ENCODE measurements around the gene PCDHA5.
"Not testable (repeated sequence)": the region's sequence is repeated elsewhere in the genome, so short reads cannot be mapped to it uniquely, and the experiment has no call there.

Gene PCDHA5

DNA sequence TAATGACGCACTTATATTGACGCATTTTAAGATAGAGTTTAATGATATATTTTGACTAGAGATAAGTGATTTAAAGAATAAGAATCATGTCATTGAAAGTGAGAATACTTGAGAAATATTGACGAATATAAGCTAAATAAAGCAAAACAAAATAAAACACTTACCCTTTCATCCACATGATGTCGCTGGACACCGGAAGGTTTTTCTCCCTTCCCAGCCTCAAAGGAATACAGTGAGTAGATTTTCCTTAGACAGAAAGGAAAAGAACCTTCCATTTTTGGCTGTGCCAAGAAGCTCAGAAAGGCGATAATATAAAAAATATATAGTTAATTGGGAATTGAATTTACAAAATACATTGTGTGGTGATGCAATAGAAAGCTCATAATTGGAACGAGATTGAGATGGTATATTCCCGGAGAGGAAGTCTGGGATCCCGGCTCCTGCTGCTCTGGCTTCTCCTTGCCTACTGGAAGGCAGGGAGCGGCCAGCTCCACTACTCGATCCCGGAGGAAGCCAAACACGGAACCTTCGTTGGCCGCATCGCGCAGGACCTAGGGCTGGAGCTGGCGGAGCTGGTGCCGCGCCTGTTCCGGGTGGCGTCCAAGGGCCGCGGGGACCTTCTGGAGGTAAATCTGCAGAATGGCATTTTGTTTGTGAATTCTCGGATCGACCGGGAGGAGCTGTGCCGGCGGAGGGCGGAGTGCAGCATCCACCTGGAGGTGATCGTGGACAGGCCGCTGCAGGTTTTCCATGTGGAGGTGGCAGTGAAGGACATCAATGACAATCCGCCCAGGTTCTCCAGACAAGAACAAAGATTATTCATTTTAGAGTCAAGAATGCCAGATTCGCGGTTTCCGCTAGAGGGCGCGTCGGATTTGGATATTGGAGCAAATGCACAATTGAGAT, at the start of gene PCDHA5:
PCDHA5 (plus strand) TSS at position 239 of the 906 bp plus-strand sequence.
- DNase-seq, result no peak

DNA sequence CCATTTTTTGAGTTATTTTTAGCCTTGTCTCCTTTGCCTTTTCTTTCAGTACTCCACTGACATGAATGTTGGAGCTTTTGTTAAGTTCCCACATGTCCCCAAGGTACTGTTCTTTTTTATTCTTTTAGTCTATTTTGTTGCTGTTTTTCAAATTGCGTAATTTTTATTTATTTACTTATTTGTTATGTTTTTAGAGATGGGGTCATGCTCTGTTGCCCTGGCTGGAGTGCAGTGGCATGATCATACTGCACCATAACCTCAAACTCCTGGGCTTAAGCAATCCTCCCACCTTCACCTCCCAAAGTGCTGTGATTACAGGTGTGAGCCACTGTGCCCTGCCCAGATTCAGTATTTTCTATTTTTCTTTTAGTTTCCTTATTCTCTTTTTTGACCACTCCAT, 40.9 kb upstream of the PCDHA5 start:
- DNase-seq, result no peak

DNA sequence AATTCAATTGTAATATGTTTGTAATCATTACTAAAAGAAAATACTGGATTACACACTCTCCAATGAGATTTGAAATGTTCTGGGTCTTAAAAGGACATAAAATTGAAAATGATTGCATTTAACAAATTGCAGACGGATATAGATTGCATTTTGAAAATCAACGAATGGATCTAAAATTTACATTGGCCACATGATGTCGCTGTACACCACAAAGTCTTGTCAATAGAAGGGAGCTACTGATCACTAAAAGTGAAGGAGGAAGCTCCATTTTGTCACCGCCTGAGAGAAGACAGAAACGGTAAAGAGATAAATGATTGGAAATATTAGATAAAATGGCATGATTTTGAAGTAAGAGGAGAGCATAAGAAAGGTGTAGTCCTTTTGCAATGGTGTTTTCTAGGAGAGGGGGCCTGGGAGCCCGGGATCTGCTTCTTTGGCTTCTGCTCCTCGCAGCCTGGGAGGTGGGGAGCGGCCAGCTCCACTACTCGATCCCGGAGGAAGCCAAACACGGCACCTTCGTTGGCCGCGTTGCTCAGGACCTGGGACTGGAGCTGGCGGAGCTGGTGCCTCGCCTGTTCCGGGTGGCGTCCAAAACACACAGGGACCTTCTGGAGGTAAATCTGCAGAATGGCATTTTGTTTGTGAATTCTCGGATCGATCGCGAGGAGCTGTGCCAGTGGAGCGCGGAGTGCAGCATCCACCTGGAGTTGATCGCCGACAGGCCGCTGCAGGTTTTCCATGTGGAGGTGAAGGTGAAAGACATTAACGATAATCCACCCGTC, 35.3 kb upstream of the PCDHA5 start, which contains the start of gene PCDHA1:
PCDHA1 (plus strand) TSS at position 236 of the 782 bp plus-strand sequence.
- no peak for DNase-seq

DNA sequence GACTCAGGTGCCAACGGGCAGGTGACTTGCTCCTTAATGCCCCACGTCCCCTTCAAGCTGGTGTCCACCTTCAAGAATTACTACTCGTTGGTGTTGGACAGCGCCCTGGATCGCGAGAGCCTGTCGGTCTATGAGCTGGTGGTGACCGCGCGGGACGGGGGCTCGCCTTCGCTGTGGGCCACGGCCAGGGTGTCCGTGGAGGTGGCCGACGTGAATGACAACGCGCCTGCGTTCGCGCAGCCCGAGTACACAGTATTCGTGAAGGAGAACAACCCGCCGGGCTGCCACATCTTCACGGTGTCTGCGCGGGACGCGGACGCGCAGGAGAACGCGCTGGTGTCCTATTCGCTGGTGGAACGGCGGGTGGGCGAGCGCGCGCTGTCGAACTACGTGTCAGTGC, 34.0 kb upstream of the PCDHA5 start:
- not testable (repeated sequence) for DNase-seq

DNA sequence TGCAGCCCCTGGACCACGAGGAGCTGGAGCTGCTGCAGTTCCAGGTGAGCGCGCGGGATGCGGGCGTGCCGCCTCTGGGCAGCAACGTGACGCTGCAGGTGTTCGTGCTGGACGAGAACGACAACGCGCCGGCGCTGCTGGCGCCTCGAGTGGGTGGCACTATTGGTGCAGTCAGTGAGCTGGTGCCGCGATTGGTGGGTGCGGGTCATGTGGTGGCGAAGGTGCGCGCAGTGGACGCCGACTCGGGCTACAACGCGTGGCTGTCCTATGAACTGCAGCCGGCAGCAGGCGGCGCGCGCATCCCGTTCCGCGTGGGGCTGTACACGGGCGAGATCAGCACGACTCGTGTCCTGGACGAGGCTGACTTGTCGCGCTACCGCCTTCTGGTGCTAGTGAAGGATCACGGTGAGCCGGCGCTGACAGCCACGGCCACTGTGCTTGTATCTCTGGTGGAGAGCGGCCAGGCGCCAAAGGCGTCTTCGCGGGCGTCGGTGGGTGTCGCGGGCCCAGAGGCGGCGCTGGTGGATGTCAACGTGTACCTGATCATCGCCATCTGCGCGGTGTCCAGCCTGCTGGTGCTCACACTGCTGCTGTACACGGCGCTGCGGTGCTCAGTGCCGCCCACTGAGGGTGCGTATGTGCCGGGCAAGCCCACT, 33.4 kb upstream of the PCDHA5 start:
- DNase-seq, result not testable (repeated sequence)

DNA sequence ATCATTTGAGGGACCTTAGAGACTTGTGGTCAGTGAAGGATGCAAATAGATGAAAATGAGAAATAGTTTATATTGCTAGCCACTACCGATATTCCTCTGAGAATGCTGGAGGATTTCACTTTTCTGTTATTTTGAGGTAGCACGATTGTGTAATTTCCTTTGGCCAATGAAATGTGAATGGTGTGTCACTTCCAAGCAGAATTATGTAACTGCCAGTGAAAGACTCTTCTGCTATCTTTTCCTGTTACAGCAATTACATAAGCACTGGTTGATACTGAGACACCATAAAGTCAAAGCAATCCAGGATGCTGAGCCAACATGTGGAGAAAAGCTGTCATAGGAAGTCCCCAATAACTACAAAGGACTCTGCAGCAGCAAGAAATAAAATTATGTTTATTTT, 30.3 kb upstream of the PCDHA5 start:
- no peak for DNase-seq

DNA sequence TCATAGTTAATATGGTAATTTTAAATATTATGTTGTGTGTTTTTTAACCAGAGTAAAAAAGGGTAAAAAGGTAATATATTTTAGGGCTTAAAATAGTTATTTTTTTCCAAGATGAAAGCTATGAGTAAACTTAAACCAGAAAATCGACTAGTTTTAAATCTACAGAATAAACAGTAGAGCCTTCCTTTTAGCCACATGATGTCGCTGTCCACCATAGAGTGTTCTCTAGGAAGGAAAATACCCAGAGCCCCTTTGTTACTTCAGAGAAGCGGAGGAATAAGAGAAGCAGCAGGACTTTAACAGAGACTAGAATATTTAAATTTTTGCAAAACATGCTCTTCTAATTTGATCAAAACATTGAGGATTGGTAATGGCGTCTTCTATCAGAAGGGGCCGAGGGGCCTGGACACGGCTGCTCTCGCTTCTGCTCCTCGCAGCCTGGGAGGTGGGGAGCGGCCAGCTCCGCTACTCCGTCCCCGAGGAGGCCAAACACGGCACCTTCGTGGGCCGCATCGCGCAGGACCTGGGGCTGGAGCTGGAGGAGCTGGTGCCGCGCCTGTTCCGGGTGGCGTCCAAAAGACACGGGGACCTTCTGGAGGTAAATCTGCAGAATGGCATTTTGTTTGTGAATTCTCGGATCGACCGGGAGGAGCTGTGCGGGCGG, 26.7 kb upstream of the PCDHA5 start, which contains the start of gene PCDHA2:
PCDHA2 (plus strand) TSS at position 258 of the 664 bp plus-strand sequence.
- no peak for DNase-seq

DNA sequence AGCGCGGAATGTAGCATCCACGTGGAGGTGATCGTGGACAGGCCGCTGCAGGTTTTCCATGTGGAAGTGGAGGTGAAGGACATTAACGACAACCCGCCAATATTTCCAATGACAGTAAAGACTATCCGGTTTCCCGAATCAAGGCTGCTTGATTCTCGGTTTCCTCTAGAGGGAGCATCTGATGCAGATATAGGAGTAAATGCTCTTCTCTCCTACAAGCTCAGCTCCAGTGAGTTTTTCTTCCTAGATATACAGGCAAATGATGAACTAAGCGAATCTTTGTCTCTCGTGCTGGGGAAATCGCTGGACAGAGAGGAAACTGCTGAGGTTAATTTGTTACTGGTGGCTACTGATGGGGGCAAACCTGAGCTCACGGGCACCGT, 26.2 kb upstream of the PCDHA5 start:
- DNase-seq, result no peak

DNA sequence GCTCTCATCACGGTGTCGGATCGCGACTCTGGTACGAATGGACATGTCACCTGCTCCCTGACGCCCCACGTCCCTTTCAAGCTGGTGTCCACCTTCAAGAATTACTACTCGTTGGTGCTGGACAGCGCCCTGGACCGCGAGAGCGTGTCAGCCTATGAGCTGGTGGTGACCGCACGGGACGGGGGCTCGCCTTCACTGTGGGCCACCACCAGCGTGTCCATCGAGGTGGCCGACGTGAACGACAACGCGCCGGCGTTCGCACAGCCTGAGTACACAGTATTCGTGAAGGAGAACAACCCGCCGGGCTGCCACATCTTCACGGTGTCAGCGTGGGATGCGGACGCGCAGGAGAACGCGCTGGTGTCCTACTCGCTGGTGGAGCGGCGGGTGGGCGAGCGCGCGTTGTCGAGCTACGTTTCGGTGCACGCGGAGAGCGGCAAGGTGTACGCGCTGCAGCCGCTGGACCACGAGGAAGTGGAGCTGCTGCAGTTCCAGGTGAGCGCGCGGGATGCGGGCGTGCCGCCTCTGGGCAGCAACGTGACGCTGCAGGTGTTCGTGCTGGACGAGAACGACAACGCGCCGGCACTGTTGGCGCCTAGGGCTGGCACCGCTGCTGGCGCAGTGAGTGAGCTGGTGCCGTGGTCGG, 25.2 kb upstream of the PCDHA5 start:
- DNase-seq, result not testable (repeated sequence)

DNA sequence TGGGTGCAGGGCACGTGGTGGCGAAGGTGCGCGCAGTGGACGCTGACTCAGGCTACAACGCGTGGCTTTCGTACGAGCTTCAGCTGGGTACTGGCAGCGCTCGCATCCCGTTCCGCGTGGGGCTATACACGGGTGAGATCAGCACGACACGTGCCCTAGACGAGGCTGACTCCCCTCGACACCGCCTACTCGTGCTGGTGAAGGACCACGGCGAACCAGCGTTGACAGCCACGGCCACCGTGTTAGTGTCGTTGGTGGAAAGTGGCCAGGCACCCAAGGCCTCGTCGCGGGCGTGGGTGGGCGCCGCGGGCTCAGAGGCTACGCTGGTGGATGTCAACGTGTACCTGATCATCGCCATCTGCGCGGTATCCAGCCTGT, 24.7 kb upstream of the PCDHA5 start:
- no peak for DNase-seq

DNA sequence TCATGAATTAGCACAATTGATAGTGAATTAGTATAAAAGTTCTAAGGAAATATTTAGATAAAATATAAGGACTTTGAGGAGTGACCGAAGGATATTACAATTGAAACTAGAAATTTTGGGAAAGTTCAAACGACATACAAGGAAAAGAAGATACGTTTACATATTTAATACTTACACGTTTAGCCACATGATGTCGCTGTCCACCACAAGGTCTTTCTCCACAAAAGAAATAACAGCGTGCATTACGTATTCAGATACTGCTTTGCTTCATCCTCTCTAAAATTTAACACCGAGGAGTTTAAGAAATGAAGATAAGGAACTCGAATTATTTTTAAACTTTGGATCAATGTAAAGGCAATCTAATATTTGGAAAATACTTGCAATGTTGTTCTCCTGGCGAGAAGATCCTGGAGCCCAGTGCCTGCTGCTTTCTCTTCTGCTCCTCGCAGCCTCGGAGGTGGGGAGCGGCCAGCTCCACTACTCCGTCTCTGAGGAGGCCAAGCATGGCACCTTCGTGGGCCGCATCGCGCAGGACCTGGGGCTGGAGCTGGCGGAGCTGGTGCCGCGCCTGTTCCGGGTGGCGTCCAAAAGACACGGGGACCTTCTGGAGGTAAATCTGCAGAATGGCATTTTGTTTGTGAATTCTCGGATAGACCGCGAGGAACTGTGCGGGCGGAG, 20.5 kb upstream of the PCDHA5 start, which contains the start of gene PCDHA3:
PCDHA3 (plus strand) TSS at position 242 of the 678 bp plus-strand sequence.
- DNase-seq, result no peak

DNA sequence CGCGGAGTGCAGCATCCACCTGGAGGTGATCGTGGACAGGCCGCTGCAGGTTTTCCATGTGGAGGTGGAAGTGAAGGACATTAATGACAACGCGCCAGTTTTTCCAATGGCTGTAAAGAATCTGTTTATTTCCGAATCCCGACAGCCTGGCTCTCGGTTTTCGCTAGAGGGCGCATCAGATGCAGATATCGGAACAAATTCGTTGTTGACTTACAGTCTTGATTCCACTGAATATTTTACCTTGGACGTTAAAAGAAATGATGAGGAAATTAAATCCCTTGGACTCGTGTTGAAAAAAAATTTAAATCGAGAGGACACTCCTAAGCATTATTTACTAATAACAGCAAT, 19.9 kb upstream of the PCDHA5 start:
- DNase-seq, result no peak

DNA sequence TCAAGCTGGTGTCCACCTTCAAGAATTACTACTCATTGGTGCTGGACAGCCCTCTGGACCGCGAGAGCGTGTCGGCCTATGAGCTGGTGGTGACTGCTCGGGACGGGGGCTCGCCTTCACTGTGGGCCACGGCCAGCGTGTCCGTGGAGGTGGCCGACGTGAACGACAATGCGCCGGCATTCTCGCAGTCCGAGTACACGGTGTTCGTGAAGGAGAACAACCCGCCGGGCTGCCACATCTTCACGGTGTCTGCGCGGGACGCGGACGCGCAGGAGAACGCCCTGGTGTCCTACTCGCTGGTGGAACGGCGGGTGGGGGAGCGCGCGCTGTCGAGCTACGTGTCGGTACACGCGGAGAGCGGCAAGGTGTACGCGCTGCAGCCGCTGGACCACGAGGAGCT, 19.0 kb upstream of the PCDHA5 start:
- DNase-seq, result not testable (repeated sequence)

DNA sequence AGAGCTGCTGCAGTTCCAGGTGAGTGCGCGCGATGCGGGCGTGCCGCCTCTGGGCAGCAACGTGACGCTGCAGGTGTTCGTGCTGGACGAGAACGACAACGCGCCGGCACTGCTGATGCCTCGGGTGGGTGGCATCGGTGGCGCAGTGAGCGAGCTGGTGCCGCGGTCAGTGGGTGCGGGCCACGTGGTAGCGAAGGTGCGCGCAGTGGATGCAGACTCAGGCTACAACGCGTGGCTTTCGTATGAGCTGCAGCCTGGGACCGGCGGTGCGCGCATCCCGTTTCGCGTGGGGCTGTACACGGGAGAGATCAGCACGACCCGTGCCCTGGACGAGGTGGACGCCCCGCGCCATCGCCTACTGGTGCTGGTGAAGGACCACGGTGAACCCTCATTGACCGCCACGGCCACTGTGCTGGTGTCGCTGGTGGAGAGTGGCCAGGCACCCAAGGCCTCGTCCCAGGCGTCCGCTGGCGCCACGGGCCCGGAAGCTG, 18.6 kb upstream of the PCDHA5 start:
- DNase-seq, result no peak

DNA sequence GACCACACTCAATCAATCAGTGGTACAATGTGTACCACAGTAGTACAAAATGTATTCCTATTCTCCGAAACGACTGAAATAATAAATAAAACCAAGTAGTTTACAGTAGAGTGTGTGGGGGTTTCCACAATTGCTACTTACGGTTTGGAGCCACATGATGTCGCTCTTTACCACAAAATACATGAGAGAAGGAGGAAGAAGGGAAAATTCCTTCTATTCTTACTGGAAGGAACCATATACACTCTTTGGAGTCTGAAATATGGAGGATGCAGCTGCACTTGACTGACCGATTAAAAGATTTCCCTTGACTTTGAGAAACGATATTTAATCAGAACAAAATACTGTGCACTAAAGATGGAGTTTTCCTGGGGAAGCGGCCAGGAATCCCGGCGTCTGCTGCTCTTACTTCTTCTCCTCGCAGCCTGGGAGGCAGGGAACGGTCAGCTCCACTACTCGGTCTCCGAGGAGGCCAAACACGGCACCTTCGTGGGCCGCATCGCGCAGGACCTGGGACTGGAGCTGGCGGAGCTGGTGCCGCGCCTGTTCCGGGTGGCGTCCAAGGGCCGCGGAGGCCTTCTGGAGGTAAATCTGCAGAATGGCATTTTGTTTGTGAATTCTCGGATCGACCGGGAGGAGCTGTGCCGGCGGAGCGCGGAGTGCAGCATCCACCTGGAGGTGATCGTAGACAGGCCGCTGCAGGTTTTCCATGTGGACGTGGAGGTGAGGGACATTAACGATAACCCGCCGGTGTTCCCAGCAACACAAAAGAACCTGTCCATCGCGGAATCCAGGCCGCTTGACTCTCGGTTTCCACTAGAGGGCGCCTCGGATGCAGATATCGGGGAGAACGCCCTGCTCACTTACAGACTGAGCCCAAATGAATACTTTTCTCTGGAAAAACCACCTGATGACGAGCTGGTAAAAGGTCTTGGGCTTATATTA, 14.3 kb upstream of the PCDHA5 start, which contains the start of gene PCDHA4:
PCDHA4 (plus strand) TSS at position 235 of the 942 bp plus-strand sequence.
- no peak for DNase-seq

DNA sequence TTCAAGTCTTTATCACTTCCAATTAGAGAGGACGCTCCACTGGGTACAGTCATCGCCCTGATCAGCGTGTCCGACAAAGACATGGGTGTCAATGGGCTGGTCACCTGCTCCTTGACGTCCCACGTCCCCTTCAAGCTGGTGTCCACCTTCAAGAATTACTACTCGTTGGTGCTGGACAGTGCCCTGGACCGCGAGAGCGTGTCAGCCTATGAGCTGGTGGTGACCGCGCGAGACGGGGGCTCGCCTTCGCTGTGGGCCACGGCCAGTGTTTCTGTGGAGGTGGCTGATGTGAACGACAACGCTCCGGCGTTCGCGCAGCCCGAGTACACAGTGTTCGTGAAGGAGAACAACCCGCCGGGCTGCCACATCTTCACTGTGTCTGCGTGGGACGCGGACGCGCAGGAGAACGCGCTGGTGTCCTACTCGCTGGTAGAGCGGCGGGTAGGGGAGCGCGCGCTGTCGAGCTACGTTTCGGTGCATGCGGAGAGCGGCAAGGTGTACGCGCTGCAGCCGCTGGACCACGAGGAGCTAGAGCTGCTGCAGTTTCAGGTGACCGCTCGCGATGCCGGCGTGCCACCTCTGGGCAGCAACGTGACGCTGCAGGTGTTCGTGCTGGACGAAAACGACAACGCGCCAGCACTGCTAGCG, 13.0 kb upstream of the PCDHA5 start:
- not testable (repeated sequence) for DNase-seq

DNA sequence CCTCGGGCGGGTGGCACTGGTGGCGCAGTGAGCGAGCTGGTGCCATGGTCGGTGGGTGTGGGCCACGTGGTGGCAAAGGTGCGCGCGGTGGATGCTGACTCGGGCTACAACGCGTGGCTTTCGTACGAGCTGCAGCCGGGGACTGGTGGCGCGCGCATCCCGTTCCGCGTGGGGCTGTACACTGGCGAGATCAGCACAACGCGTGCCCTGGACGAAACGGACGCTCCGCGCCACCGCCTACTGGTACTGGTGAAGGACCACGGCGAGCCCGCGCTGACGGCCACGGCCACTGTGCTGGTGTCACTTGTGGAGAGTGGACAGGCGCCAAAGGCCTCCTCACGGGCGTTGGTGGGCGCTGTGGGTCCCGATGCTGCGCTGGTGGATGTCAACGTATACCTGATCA, 12.5 kb upstream of the PCDHA5 start:
- DNase-seq, result no peak

DNA sequence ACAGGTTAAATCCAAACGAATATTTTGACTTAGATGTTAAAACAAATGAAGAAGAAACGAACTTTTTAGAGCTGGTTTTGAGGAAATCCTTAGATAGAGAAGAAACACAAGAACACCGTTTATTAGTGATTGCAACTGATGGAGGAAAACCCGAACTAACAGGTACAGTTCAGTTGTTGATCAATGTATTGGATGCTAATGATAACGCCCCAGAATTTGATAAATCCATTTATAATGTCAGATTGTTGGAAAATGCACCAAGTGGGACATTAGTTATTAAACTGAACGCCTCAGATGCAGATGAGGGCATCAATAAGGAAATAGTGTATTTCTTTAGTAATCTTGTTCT, 842 bp downstream of the PCDHA5 start:
- DNase-seq, result no peak

DNA sequence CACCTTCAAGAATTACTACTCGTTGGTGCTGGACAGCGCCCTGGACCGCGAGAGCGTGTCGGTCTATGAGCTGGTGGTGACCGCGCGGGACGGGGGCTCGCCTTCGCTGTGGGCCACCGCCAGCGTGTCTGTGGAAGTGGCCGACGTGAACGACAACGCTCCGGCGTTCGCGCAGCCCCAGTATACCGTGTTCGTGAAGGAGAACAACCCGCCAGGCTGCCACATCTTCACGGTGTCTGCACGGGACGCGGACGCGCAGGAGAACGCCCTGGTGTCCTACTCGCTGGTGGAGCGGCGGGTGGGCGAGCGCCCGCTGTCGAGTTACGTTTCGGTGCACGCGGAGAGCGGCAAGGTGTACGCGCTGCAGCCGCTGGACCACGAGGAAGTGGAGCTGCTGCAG, 1.6 kb downstream of the PCDHA5 start:
- DNase-seq, result not testable (repeated sequence)

DNA sequence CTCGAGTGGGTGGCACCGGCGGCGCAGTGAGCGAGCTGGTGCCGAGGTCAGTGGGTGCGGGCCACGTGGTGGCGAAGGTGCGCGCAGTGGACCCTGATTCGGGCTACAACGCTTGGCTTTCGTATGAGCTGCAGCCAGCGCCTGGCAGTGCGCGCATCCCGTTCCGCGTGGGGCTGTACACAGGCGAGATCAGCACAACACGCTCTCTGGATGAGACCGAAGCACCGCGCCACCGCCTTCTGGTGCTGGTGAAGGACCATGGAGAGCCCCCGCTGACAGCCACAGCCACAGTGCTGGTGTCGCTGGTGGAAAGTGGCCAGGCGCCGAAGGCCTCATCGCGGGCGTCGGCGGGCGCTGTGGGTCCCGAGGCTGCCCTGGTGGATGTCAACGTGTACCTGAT, 2.1 kb downstream of the PCDHA5 start:
- no peak for DNase-seq
